Panc1 (cell line): ENCODE measurements around the gene ACSL6.

Source experiments
- CTCF ChIP-seq: fragments of 450-650 bp; IDR thresholded peaks from 2 replicates; pipeline ENCODE4 v1.5.1; 2017; ENCODE audit warnings: mild to moderate bottlenecking
- POLR2AphosphoS5 ChIP-seq: IDR thresholded peaks from 2 replicates; pipeline ENCODE4 v1.6.1; 2012; ENCODE audit warnings: mild to moderate bottlenecking, low read depth, low read length, moderate library complexity
- REST ChIP-seq, 2 experiments: IDR thresholded peaks; 2 replicates each; pipeline ENCODE4 v1.6.1; 2011 to 2012; ENCODE audit warnings: low read depth in 2 of 2, control low read depth in 1 of 2, low read length in 1 of 2, mild to moderate bottlenecking in 1 of 2, moderate library complexity in 1 of 2; ENCODE audit not compliant: insufficient read depth in 1 of 2
- SIN3A ChIP-seq: IDR thresholded peaks from 2 replicates; pipeline ENCODE4 v1.6.1; 2012; ENCODE audit warnings: low read depth, mild to moderate bottlenecking, low read length, moderate library complexity, borderline replicate concordance; ENCODE audit not compliant: insufficient read depth
- TCF7L2 ChIP-seq: IDR thresholded peaks from 2 replicates; pipeline ENCODE4 v1.6.1; 2011; ENCODE audit warnings: mild to moderate bottlenecking, low read depth, low read length, inconsistent platforms

- no peak for TF ChIP-seq POLR2AphosphoS5
- no peak for TF ChIP-seq CTCF
- TF ChIP-seq REST (IDR thresholded peaks at IDR 0.05; ENCODE audit: insufficient read depth in 1 of 2, low read depth in 2 of 2, low read length in 1 of 2), result no peak
- TF ChIP-seq SIN3A, result no peak
- no peak for TF ChIP-seq TCF7L2
These were observed 2.3 kb upstream of the ACSL6 start for GRCh38 chr5:132013711-132014110.
